HCT116 (cell line): ENCODE measurements around the gene PPP6R3. TPM values are rescaled to one million over a fixed set of nuclear protein-coding genes. Genes with fewer than 3 reads are reported as not detected.

Source experiments
- ATAC-seq: fragments of 200-7000 bp; cut with Tn5 transposase; 2 replicates; pipeline ENCODE4 v1.9.1; 2020; ENCODE audit warnings: mild to moderate bottlenecking, moderate library complexity
- BruUV-seq: library from RNA; stranded (reverse); fragments of 400-500 nt; replicated peaks from 2 replicates; lab custom pipeline; 2021; lab: Mats Ljungman, UMichigan
- CTCF ChIA-PET: fragments of 300-600 bp; sonication (Branson Sonifier 250); formaldehyde crosslinking; loops from one replicate; lab custom pipeline; 2021; ENCODE audit warnings: antibody characterized with exemption; lab: Charles Lee
- POLR2A ChIA-PET: fragments of 300-600, 350-600 bp; sonication (Branson Sonifier 250); formaldehyde crosslinking; loops from one replicate; lab custom pipeline; 2021; ENCODE audit warnings: antibody characterized with exemption; lab: Charles Lee
- RAD21 ChIA-PET, 2 experiments: fragments of 300-600 bp; sonication (Branson Sonifier 250); formaldehyde crosslinking; loops; one replicate each; lab custom pipeline; 2023; ENCODE audit warnings: low total read pairs in 2 of 2; ENCODE audit not compliant: uncharacterized antibody in 2 of 2, unreplicated experiment in 2 of 2, low non-redundant PET in 1 of 2; lab: Charles Lee
- DNase-seq: peaks from one replicate; pipeline ENCODE4 v3.0.0-alpha.2; 2010; ENCODE audit warnings: low read depth, low spot score
- H2AFZ ChIP-seq: fragments of 200-600 bp; shearing (Covaris generic), sonication (generic); 2 replicates; pipeline ENCODE4 v1.6.1; 2017; ENCODE audit warnings: low read depth, mixed run types, mixed read lengths, antibody characterized with exemption, low read length; ENCODE audit not compliant: poor library complexity, severe bottlenecking
- H3K27ac ChIP-seq: 2 replicates; pipeline ENCODE4 v1.5.1; 2012; ENCODE audit warnings: low read depth, low read length
- H3K27me3 ChIP-seq: fragments of 200-600 bp; sonication (generic); 2 replicates; pipeline ENCODE4 v1.6.1; 2016; ENCODE audit warnings: mixed run types, low read length, mixed read lengths; ENCODE audit not compliant: insufficient read depth
- H3K36me3 ChIP-seq, 2 experiments: fragments of 200-500 bp in 1 of 2; fragments of 200-600 bp in 1 of 2; sonication (Bioruptor generic) in 1 of 2; sonication (generic) in 1 of 2; 2 replicates each; pipeline versions ENCODE4 v1.5.1 to v1.6.1; 2014 to 2016; ENCODE audit warnings: low read length in 2 of 2, inconsistent platforms in 1 of 2, mixed read lengths in 1 of 2, mixed run types in 1 of 2; ENCODE audit not compliant: insufficient read depth in 2 of 2, control insufficient read depth in 1 of 2
- H3K4me1 ChIP-seq, 2 experiments: fragments of 200-600 bp in 1 of 2; sonication (generic) in 1 of 2; 2 replicates each; pipeline versions ENCODE4 v1.5.1 to v1.6.1; 2012 to 2017; ENCODE audit warnings: low read length in 2 of 2, inconsistent platforms in 1 of 2, mild to moderate bottlenecking in 1 of 2, mixed read lengths in 1 of 2, mixed run types in 1 of 2, moderate library complexity in 1 of 2; ENCODE audit not compliant: insufficient read depth in 2 of 2, control insufficient read depth in 1 of 2
- H3K4me2 ChIP-seq: fragments of 200-600 bp; sonication (generic); 2 replicates; pipeline ENCODE4 v1.6.1; 2017; ENCODE audit warnings: mixed run types, low read length, mixed read lengths
- H3K4me3 ChIP-seq, 2 experiments: fragments of 200-600 bp in 1 of 2; sonication (generic) in 1 of 2; replicated peaks in 1 of 2; 2 replicates each; pipeline ENCODE4 v1.5.1; 2011 to 2016; ENCODE audit warnings: low read length in 2 of 2, control low read depth in 1 of 2, low read depth in 1 of 2, mild to moderate bottlenecking in 1 of 2, mixed read lengths in 1 of 2, mixed run types in 1 of 2
- H3K79me2 ChIP-seq: fragments of 200-600 bp; sonication (generic); 2 replicates; pipeline ENCODE4 v1.6.1; 2017; ENCODE audit warnings: mild to moderate bottlenecking, mixed run types, low read length, moderate library complexity, mixed read lengths; ENCODE audit not compliant: insufficient read depth
- H3K9ac ChIP-seq: fragments of 200-600 bp; sonication (generic); 2 replicates; pipeline ENCODE4 v1.6.1; 2016; ENCODE audit warnings: low read length, mixed read lengths
- H3K9me2 ChIP-seq: fragments of 200-600 bp; sonication (generic), shearing (Covaris generic); 2 replicates; pipeline ENCODE4 v1.6.1; 2017; ENCODE audit warnings: mixed run types, mild to moderate bottlenecking, moderate library complexity; ENCODE audit not compliant: insufficient read depth
- H3K9me3 ChIP-seq, 2 experiments: fragments of 200-500 bp in 1 of 2; fragments of 200-600 bp in 1 of 2; sonication (Bioruptor generic) in 1 of 2; sonication (generic) in 1 of 2; 2 replicates each; pipeline ENCODE4 v1.6.1; 2014 to 2017; ENCODE audit warnings: low read length in 2 of 2, mixed read lengths in 2 of 2, inconsistent platforms in 1 of 2, low read depth in 1 of 2, mild to moderate bottlenecking in 1 of 2, mixed run types in 1 of 2, moderate library complexity in 1 of 2; ENCODE audit not compliant: control insufficient read depth in 1 of 2, insufficient read depth in 1 of 2
- H4K20me1 ChIP-seq: fragments of 200-600 bp; sonication (generic), shearing (Covaris generic); 2 replicates; pipeline ENCODE4 v1.6.1; 2017; ENCODE audit warnings: mixed run types, mild to moderate bottlenecking, moderate library complexity; ENCODE audit not compliant: insufficient read depth
- CEBPB ChIP-seq: IDR thresholded peaks from 2 replicates; pipeline ENCODE4 v1.6.1; 2012; ENCODE audit warnings: low read depth
- EGR1 ChIP-seq: IDR thresholded peaks from 2 replicates; pipeline ENCODE4 v1.6.1; 2012; ENCODE audit warnings: low read depth
- FOSL1 ChIP-seq: IDR thresholded peaks from 2 replicates; pipeline ENCODE4 v1.6.1; 2012; ENCODE audit warnings: low read depth
- JUND ChIP-seq: IDR thresholded peaks from 2 replicates; pipeline ENCODE4 v1.6.1; 2012
- MAX ChIP-seq: IDR thresholded peaks from 2 replicates; pipeline ENCODE4 v1.6.1; 2012
- RAD21 ChIP-seq: IDR thresholded peaks from 2 replicates; pipeline ENCODE4 v1.6.1; 2012; ENCODE audit warnings: low read depth, mild to moderate bottlenecking
- SIN3A ChIP-seq: IDR thresholded peaks from 2 replicates; pipeline ENCODE4 v1.6.1; 2012; ENCODE audit warnings: low read depth
- SP1 ChIP-seq: IDR thresholded peaks from 2 replicates; pipeline ENCODE4 v1.6.1; 2012; ENCODE audit warnings: low read depth
- YY1 ChIP-seq: IDR thresholded peaks from 2 replicates; pipeline ENCODE4 v1.6.1; 2011; ENCODE audit warnings: low read length, low read depth, moderate library complexity, mild to moderate bottlenecking; ENCODE audit not compliant: insufficient replicate concordance; ENCODE audit errors: extremely low read depth
- ZBTB33 ChIP-seq: IDR thresholded peaks from 2 replicates; pipeline ENCODE4 v1.6.1; 2011; ENCODE audit warnings: mild to moderate bottlenecking, low read length, moderate library complexity; ENCODE audit not compliant: insufficient replicate concordance; ENCODE audit errors: extremely low read depth
- ZNF274 ChIP-seq: fragments of 200-500 bp; sonication (Bioruptor generic); IDR thresholded peaks from 2 replicates; pipeline ENCODE4 v1.6.1; 2014; ENCODE audit warnings: mild to moderate bottlenecking, low read depth, low read length, inconsistent platforms
- intact Hi-C: fragments of 100-400 bp; cut with micrococcal nuclease; formaldehyde crosslinking; loops from 2 replicates; pipeline ENCODE4 v1.10.0; 2022
- total RNA-seq: library from RNA; stranded (reverse); gene quantifications from one replicate; pipeline ENCODE4 v1.2.1, GENCODE V29; 2021; ENCODE audit not compliant: unreplicated experiment

Gene PPP6R3
- total RNA-seq, 1 experiment from 2014 or later = 113 TPM

- H3K27ac ChIP-seq = no peak overlapping the region
- peaks cover 5 to 6% of the 10 kb centered on the region in 2 experiments; a peak in 2 of 4 replicates for H3K9me3 ChIP-seq
- no peak for TF ChIP-seq CEBPB
- no peak for TF ChIP-seq EGR1
- TF ChIP-seq FOSL1 = no peak
- no peak for TF ChIP-seq SIN3A
- no peak for TF ChIP-seq ZBTB33
- no peak for TF ChIP-seq YY1
- no peak for TF ChIP-seq MAX
- TF ChIP-seq JUND = no peak
- TF ChIP-seq SP1 = no peak
- no peak for TF ChIP-seq ZNF274
- TF ChIP-seq RAD21 = no peak
- TF ChIP-seq, all 23 proteins: peak for 0
- Histone ChIP-seq H3K4me3 (no peak overlapping the region), H3K9ac (no peak overlapping the region), H3K36me3 (no peaks in the 10 kb centered on the region), H3K9me2 (no peaks in the 10 kb centered on the region), H3K4me1 (no peaks in the 10 kb centered on the region), H3K79me2 (no peaks in the 10 kb centered on the region), H2AFZ (no peak overlapping the region), H3K27me3 (no peaks in the 10 kb centered on the region), H4K20me1 (no peaks in the 10 kb centered on the region), H3K4me2 (no peak overlapping the region)
- POLR2A ChIA-PET = no interaction called here
- DNase-seq (no peak), ATAC-seq (no peak)
- intact Hi-C loops = no loop called here
- RAD21 ChIA-PET = no interaction called here
- BruUV-seq = no TSS peak
- CTCF ChIA-PET = no interaction called here
Observed at GRCh38 chr11:68651208-68651984, 190.8 kb downstream of the PPP6R3 start.
